ENCODE measurements around the gene KCNK15.

KCNK15 gene

DNA sequence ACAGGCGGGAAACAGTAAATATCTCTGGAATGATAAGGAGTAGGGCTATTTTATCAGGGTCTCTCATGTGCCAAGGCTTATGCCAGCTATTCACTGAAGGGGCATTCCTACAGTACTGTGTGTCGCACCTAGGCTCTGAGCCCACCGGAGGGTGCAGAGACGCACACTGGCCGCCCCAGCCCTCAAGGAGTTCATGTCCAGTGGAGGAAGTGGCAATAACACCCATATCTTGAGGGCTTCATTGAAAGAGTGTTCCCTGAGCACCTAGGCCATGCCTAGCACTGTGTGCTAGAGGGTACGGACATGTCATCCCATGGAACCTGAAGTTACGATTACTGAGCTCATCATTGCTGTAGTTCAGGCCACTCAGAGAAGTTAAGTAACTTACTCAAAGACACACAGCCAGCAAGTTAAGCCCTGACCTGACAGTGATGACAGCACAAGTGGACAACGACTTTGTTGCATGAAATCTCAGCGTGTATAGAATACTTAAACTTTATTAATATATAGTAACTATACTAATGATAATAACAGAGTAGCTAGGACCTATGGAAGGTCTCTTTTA lies 21.8 kb upstream of the KCNK15 start:
- no peaks in the 10 kb centered on the region for H3K27me3 ChIP-seq (ENCODE audit: low read depth, low read length)
- TF ChIP-seq, protein P1, sequence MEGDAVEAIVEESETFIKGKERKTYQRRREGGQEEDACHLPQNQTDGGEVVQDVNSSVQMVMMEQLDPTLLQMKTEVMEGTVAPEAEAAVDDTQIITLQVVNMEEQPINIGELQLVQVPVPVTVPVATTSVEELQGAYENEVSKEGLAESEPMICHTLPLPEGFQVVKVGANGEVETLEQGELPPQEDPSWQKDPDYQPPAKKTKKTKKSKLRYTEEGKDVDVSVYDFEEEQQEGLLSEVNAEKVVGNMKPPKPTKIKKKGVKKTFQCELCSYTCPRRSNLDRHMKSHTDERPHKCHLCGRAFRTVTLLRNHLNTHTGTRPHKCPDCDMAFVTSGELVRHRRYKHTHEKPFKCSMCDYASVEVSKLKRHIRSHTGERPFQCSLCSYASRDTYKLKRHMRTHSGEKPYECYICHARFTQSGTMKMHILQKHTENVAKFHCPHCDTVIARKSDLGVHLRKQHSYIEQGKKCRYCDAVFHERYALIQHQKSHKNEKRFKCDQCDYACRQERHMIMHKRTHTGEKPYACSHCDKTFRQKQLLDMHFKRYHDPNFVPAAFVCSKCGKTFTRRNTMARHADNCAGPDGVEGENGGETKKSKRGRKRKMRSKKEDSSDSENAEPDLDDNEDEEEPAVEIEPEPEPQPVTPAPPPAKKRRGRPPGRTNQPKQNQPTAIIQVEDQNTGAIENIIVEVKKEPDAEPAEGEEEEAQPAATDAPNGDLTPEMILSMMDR (IDR thresholded peaks at IDR 0.05; ENCODE audit: low read depth, low read length): no peak
- TF ChIP-seq EZH2phosphoT487 (IDR thresholded peaks at IDR 0.05; ENCODE audit: low read depth): no peak

DNA sequence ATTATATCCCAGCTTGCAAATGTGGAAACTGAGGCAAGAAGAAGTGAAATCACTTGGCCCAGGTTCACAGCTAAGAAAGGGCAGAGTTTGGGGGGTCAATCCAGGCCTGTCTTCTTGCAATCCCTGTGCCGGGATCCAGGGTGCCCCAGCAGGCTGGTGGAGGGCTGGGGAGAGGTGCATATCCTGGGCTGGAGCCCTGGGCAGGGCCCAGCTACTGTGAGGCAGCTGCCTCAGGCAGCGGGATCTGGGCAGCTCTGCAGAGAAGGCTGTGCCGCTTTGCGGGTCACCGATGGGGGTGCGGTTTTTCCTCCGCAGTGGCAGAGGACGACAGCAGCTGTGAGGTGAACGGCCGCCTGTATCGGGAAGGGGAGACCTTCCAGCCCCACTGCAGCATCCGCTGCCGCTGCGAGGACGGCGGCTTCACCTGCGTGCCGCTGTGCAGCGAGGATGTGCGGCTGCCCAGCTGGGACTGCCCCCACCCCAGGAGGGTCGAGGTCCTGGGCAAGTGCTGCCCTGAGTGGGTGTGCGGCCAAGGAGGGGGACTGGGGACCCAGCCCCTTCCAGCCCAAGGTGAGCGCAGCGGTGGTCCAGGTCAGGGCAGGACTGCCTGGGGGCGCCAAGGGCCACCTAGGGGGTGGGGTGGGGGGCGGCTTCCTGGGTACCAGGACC lies 21.1 kb upstream of the KCNK15 start:
- Histone ChIP-seq H3K27ac (ENCODE audit: low read length) (no peak overlapping the region), H3K9ac (ENCODE audit: low read length) (no peak overlapping the region), H4K20me1 (ENCODE audit: insufficient read depth, low read length) (no peaks in the 10 kb centered on the region), H3K4me2 (ENCODE audit: low read length) (no peak overlapping the region), H3K36me3 (replicated peaks; ENCODE audit: low read depth, low read length) (no peaks in the 10 kb centered on the region), H3K79me2 (ENCODE audit: low read length) (no peaks in the 10 kb centered on the region), H2AFZ (ENCODE audit: low read depth, low read length) (no peak overlapping the region), H3K4me1 (ENCODE audit: low read length) (peaks cover 6% of the 10 kb centered on the region), H3K9me3 (ENCODE audit: insufficient read depth, low read length) (no peaks in the 10 kb centered on the region), H3K4me3 (ENCODE audit: low read length) (no peak overlapping the region), H3K27me3 (ENCODE audit: low read depth, low read length) (no peaks in the 10 kb centered on the region)
- TF ChIP-seq, protein P1 (IDR thresholded peaks at IDR 0.05; ENCODE audit: low read depth, low read length): no peak
- TF ChIP-seq EZH2phosphoT487 (IDR thresholded peaks at IDR 0.05; ENCODE audit: low read depth): no peak

More for the DNA sequence above, 21.8 kb upstream of the KCNK15 start:
- H3K4me2 ChIP-seq (ENCODE audit: low read length): no peak overlapping the region
- H3K36me3 ChIP-seq (replicated peaks; ENCODE audit: low read depth, low read length): no peaks in the 10 kb centered on the region
- no peaks in the 10 kb centered on the region for H3K9me3 ChIP-seq (ENCODE audit: insufficient read depth, low read length)
- no peaks in the 10 kb centered on the region for H4K20me1 ChIP-seq (ENCODE audit: insufficient read depth, low read length)
- no peak overlapping the region for H2AFZ ChIP-seq (ENCODE audit: low read depth, low read length)
- H3K9ac ChIP-seq (ENCODE audit: low read length): no peak overlapping the region
- peaks cover 6% of the 10 kb centered on the region for H3K4me1 ChIP-seq (ENCODE audit: low read length)
- no peak overlapping the region for H3K27ac ChIP-seq (ENCODE audit: low read length)
- no peak overlapping the region for H3K4me3 ChIP-seq (ENCODE audit: low read length)
- H3K79me2 ChIP-seq (ENCODE audit: low read length): no peaks in the 10 kb centered on the region

DNA sequence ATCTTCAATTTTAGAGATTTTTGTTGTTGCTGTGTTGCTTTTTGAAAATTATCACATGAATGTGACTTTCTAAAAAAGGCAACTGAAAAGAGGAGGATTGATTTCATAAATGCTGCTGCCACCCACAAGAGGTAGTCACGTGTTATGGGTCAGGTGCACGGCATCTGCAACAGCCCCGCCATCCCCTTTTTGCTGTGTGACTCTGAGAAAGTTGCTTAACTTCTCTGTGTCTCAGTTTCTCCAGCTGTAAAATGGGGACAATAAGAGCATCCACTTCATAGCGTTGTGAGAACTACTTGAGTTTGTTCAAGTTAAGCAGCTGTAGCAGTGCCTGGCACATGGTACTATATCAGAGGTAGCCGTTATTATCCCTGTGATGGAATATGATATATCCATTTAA lies 19.8 kb upstream of the KCNK15 start:
- no peaks in the 10 kb centered on the region for H3K9me3 ChIP-seq (ENCODE audit: insufficient read depth, low read length)

DNA sequence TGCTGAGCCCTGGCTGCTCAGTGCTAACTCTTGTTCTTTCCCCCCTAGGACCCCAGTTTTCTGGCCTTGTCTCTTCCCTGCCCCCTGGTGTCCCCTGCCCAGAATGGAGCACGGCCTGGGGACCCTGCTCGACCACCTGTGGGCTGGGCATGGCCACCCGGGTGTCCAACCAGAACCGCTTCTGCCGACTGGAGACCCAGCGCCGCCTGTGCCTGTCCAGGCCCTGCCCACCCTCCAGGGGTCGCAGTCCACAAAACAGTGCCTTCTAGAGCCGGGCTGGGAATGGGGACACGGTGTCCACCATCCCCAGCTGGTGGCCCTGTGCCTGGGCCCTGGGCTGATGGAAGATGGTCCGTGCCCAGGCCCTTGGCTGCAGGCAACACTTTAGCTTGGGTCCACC lies 18.6 kb upstream of the KCNK15 start:
- Histone ChIP-seq H2AFZ (ENCODE audit: low read depth, low read length) (no peak overlapping the region), H3K79me2 (ENCODE audit: low read length) (no peaks in the 10 kb centered on the region), H3K36me3 (replicated peaks; ENCODE audit: low read depth, low read length) (no peaks in the 10 kb centered on the region), H3K27me3 (ENCODE audit: low read depth, low read length) (no peaks in the 10 kb centered on the region), H3K4me3 (ENCODE audit: low read length) (no peak overlapping the region), H3K27ac (ENCODE audit: low read length) (no peak overlapping the region), H3K9me3 (ENCODE audit: insufficient read depth, low read length) (no peaks in the 10 kb centered on the region), H3K4me2 (ENCODE audit: low read length) (no peak overlapping the region), H3K4me1 (ENCODE audit: low read length) (peaks cover 6% of the 10 kb centered on the region), H4K20me1 (ENCODE audit: insufficient read depth, low read length) (no peaks in the 10 kb centered on the region), H3K9ac (ENCODE audit: low read length) (no peak overlapping the region)
- no peak for TF ChIP-seq EZH2phosphoT487 (IDR thresholded peaks at IDR 0.05; ENCODE audit: low read depth)
- TF ChIP-seq, protein P1 (IDR thresholded peaks at IDR 0.05; ENCODE audit: low read depth, low read length): no peak

More for the DNA sequence above, 19.8 kb upstream of the KCNK15 start:
- Histone ChIP-seq H3K9ac (ENCODE audit: low read length) (no peak overlapping the region), H3K4me2 (ENCODE audit: low read length) (peak overlapping the region; percentile 18; the same call in 1 of the 2 replicates), H3K27me3 (ENCODE audit: low read depth, low read length) (no peaks in the 10 kb centered on the region), H2AFZ (ENCODE audit: low read depth, low read length) (no peak overlapping the region), H3K4me3 (ENCODE audit: low read length) (no peak overlapping the region), H4K20me1 (ENCODE audit: insufficient read depth, low read length) (no peaks in the 10 kb centered on the region), H3K79me2 (ENCODE audit: low read length) (no peaks in the 10 kb centered on the region), H3K27ac (ENCODE audit: low read length) (no peak overlapping the region), H3K4me1 (ENCODE audit: low read length) (peaks cover 6% of the 10 kb centered on the region), H3K36me3 (replicated peaks; ENCODE audit: low read depth, low read length) (no peaks in the 10 kb centered on the region)
- TF ChIP-seq EZH2phosphoT487 (IDR thresholded peaks at IDR 0.05; ENCODE audit: low read depth): no peak
- TF ChIP-seq, protein P1 (IDR thresholded peaks at IDR 0.05; ENCODE audit: low read depth, low read length): no peak

Data from OCI-LY3 (cell line).